WTC11 (cell line): ENCODE measurements around the gene ST8SIA1. TPM values are rescaled to one million over a fixed set of nuclear protein-coding genes. Genes with fewer than 3 reads are reported as not detected.

Experiments
- ATAC-seq: fragments of 200-7000 bp; cut with Tn5 transposase; 2 replicates; pipeline ENCODE4 v1.10.0; 2021; ENCODE audit warnings: mild to moderate bottlenecking, moderate library complexity
- CTCF ChIA-PET: fragments of 300-600 bp; sonication (Branson Sonifier 250); formaldehyde crosslinking; loops from one replicate; lab custom pipeline; 2021; ENCODE audit warnings: antibody characterized with exemption; lab: Charles Lee
- POLR2A ChIA-PET: fragments of 350-600 bp; sonication (Branson Sonifier 250); formaldehyde crosslinking; loops from one replicate; lab custom pipeline; 2021; ENCODE audit warnings: antibody characterized with exemption; lab: Charles Lee
- DNase-seq: peaks from one replicate; pipeline ENCODE4 v3.0.0; 2021; ENCODE audit warnings: low spot score
- H3K27ac Mint-ChIP-seq: 2 replicates; pipeline ENCODE4 v1.8.0; 2021; ENCODE audit warnings: mixed read lengths
- H3K27me3 Mint-ChIP-seq: 2 replicates; pipeline ENCODE4 v1.8.0; 2021; ENCODE audit warnings: low read depth, mild to moderate bottlenecking, moderate library complexity, mixed read lengths
- H3K36me3 Mint-ChIP-seq: 2 replicates; pipeline ENCODE4 v1.8.0; 2021; ENCODE audit warnings: mixed read lengths
- H3K4me1 Mint-ChIP-seq: 2 replicates; pipeline ENCODE4 v1.8.0; 2022; ENCODE audit warnings: mixed read lengths
- H3K4me3 Mint-ChIP-seq: 2 replicates; pipeline ENCODE4 v1.8.0; 2021; ENCODE audit warnings: mild to moderate bottlenecking, moderate library complexity, mixed read lengths
- H3K9me3 Mint-ChIP-seq: 2 replicates; pipeline ENCODE4 v1.8.0; 2021; ENCODE audit warnings: mixed read lengths
- ATF1 ChIP-seq: sonication (generic); formaldehyde crosslinking; IDR thresholded peaks from 2 replicates; pipeline ENCODE4 v1.8.1; 2023; ENCODE audit warnings: mild to moderate bottlenecking, moderate library complexity, missing genetic modification reagents
- ATF6 ChIP-seq: sonication (generic); formaldehyde crosslinking; IDR thresholded peaks from 2 replicates; pipeline ENCODE4 v1.8.1; 2023; ENCODE audit warnings: mild to moderate bottlenecking, missing genetic modification reagents
- CBFB ChIP-seq: sonication (generic); formaldehyde crosslinking; IDR thresholded peaks from 2 replicates; pipeline ENCODE4 v1.8.1; 2022; ENCODE audit warnings: mild to moderate bottlenecking, low read depth, missing genetic modification reagents
- ETV6 ChIP-seq: sonication (generic); formaldehyde crosslinking; IDR thresholded peaks from 2 replicates; pipeline ENCODE4 v1.8.1; 2022; ENCODE audit warnings: mild to moderate bottlenecking, missing genetic modification reagents
- FOXP4 ChIP-seq: sonication (generic); formaldehyde crosslinking; IDR thresholded peaks from 2 replicates; pipeline ENCODE4 v1.8.0; 2022; ENCODE audit warnings: mild to moderate bottlenecking, missing genetic modification reagents
- GABPB1 ChIP-seq: sonication (generic); formaldehyde crosslinking; IDR thresholded peaks from 2 replicates; pipeline ENCODE4 v1.8.1; 2023; ENCODE audit warnings: mild to moderate bottlenecking, missing genetic modification reagents
- GRHL2 ChIP-seq: fragments of 250-450 bp; sonication (Bioruptor Pico); IDR thresholded peaks from 2 replicates; pipeline ENCODE4 v1.8.0; 2022; ENCODE audit warnings: mild to moderate bottlenecking, moderate library complexity; ENCODE audit not compliant: insufficient replicate concordance, severe bottlenecking
- GTF2I ChIP-seq: fragments of 250-450 bp; sonication (Bioruptor Pico); conservative IDR thresholded peaks from 2 replicates; pipeline ENCODE4 v1.4.0; 2021; ENCODE audit warnings: mild to moderate bottlenecking
- MXD4 ChIP-seq: fragments of 250-450 bp; sonication (Bioruptor Pico); IDR thresholded peaks from 2 replicates; pipeline ENCODE4 v1.8.0; 2021; ENCODE audit warnings: mild to moderate bottlenecking, moderate library complexity, borderline replicate concordance
- NFE2L1 ChIP-seq: sonication (generic); formaldehyde crosslinking; IDR thresholded peaks from 2 replicates; pipeline ENCODE4 v1.8.1; 2023; ENCODE audit warnings: missing genetic modification reagents
- SMAD4 ChIP-seq: sonication (generic); formaldehyde crosslinking; IDR thresholded peaks from 2 replicates; pipeline ENCODE4 v1.8.0; 2022; ENCODE audit warnings: mild to moderate bottlenecking, missing genetic modification reagents
- SOX15 ChIP-seq: fragments of 250-450 bp; sonication (Bioruptor Pico); IDR thresholded peaks from 2 replicates; pipeline ENCODE4 v1.9.0; 2021; ENCODE audit warnings: mild to moderate bottlenecking
- SP1 ChIP-seq: sonication (generic); formaldehyde crosslinking; conservative IDR thresholded peaks from 2 replicates; pipeline ENCODE4 v1.8.1; 2022; ENCODE audit warnings: missing genetic modification reagents
- USF1 ChIP-seq: sonication (generic); formaldehyde crosslinking; IDR thresholded peaks from 2 replicates; pipeline ENCODE4 v1.8.0; 2022; ENCODE audit warnings: mild to moderate bottlenecking, missing genetic modification reagents
- ZMAT4 ChIP-seq: fragments of 250-450 bp; sonication (Bioruptor Pico); IDR thresholded peaks from 2 replicates; pipeline ENCODE4 v1.9.0; 2021; ENCODE audit warnings: mild to moderate bottlenecking
- ZNF532 ChIP-seq: fragments of 250-450 bp; sonication (Bioruptor Pico); IDR thresholded peaks from 2 replicates; pipeline ENCODE4 v1.9.0; 2021; ENCODE audit warnings: mild to moderate bottlenecking, borderline replicate concordance
- ZSCAN18 ChIP-seq: fragments of 250-450 bp; sonication (Bioruptor Pico); IDR thresholded peaks from 2 replicates; pipeline ENCODE4 v2.1.2; 2022; ENCODE audit warnings: mild to moderate bottlenecking, moderate library complexity
- total RNA-seq: library from RNA; stranded (reverse); gene quantifications from 3 replicates; pipeline ENCODE4 v1.2.3, GENCODE V29; 2021

ST8SIA1 gene
- total RNA-seq, 1 experiment from 2014 or later, result 2.3 TPM

GRCh38 chr12:22310275-22310674 lies 24.2 kb downstream of the ST8SIA1 start (continued):
- no peak for TF ChIP-seq GABPB1 (CRISPR knock-in tag)
- no peak for TF ChIP-seq SP1 (CRISPR knock-in tag)
- TF ChIP-seq GTF2I, result no peak
- no peak for TF ChIP-seq ETV6 (CRISPR knock-in tag)
- no peak for TF ChIP-seq GRHL2
- TF ChIP-seq SMAD4, result no peak
- no peak for TF ChIP-seq FOXP4 (CRISPR knock-in tag)

- DNase-seq (no peak), ATAC-seq (no peak)
- Mint-ChIP-seq H3K36me3 (peaks cover 3% of the 10 kb centered on the region), H3K9me3 (peaks cover 12% of the 10 kb centered on the region), H3K4me3 (no peak overlapping the region), H3K27me3 (no peaks in the 10 kb centered on the region), H3K4me1 (peaks cover 12% of the 10 kb centered on the region), H3K27ac (no peak overlapping the region)
- ChIA-PET POLR2A (no interaction called here), CTCF (no interaction called here)
- TF ChIP-seq ATF6 (CRISPR knock-in tag) (no peak), USF1 (CRISPR knock-in tag) (no peak), MXD4 (CRISPR knock-in tag) (no peak), ZSCAN18 (no peak), ZMAT4 (CRISPR knock-in tag) (no peak), NFE2L1 (CRISPR knock-in tag) (no peak), SMAD4 (no peak), ZNF532 (no peak), ATF1 (CRISPR knock-in tag) (no peak), SOX15 (CRISPR knock-in tag) (no peak), CBFB (CRISPR knock-in tag) (no peak)
These were observed 26.7 kb downstream of the ST8SIA1 start for GRCh38 chr12:22307811-22308210.
